ENCODE results near the gene ABCA8. TPM values are rescaled to one million over a fixed set of nuclear protein-coding genes. Genes with fewer than 3 reads are reported as not detected.

Gene ABCA8
- polyA plus RNA-seq, 2 of the 4 experiments (the other 2 are of a cell fraction), result 0.26 to 0.34 TPM

DNA sequence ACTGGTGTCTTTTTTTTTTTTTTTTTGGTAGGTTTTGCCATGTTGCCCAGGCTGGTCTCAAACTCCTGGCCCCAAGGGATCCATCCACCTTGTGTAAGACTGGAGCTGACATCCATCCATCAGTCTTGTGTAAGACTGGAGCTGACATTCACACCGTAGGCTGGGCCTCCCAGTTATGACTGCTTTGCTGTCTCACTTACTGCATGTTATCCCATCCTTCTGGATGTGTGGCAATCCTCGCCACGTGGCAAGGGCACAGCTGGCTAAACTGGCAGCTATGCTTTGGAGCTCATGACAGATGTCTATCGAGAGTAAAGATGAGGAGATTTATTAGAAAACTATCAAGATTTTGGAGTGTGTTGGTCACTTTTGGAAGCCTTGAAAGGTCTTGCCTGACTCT lies 115.1 kb downstream of the ABCA8 start (continued):
- TF ChIP-seq ESRRA (IDR thresholded peaks at IDR 0.05; ENCODE audit: borderline replicate concordance, low read length), result no peak
- no peak for TF ChIP-seq PBX3 (IDR thresholded peaks at IDR 0.05)
- no peak for TF ChIP-seq MYC (IDR thresholded peaks at IDR 0.05; ENCODE audit: borderline replicate concordance, low read length)

DNA sequence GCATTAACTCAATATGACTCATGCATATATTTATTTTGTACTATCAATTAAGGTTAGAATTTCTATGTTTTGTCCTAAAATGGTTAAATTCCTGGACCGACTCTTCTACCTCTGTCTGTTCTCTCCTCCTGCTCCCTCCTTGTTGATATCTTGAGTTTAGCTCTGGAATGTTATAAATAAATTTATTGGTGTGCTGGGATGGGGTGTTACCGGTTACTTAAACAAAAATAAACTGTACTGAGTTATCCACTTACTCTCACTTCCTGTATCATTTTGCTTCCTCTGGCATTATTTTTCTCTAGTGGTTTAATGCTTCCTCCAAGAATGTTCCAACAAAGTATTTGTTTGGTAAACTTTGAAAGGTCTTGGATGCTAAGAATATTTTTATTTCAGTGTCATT lies 120.1 kb downstream of the ABCA8 start:
- POLR2A ChIA-PET, result no interaction called here
- TF ChIP-seq POLR2A (IDR thresholded peaks at IDR 0.05; ENCODE audit: low read length), result no peak
- TF ChIP-seq, protein P1, sequence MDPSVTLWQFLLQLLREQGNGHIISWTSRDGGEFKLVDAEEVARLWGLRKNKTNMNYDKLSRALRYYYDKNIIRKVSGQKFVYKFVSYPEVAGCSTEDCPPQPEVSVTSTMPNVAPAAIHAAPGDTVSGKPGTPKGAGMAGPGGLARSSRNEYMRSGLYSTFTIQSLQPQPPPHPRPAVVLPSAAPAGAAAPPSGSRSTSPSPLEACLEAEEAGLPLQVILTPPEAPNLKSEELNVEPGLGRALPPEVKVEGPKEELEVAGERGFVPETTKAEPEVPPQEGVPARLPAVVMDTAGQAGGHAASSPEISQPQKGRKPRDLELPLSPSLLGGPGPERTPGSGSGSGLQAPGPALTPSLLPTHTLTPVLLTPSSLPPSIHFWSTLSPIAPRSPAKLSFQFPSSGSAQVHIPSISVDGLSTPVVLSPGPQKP (IDR thresholded peaks at IDR 0.05; ENCODE audit: low read depth, low read length), result no peak
- Histone ChIP-seq H3K27ac (no peak overlapping the region), H3K4me3 (no peak overlapping the region), H3K9me3 (0 out of 3 replicates have a peak, but pooled peaks cover 5% of the 10 kb centered on the region), H3K4me1 (no peaks in the 10 kb centered on the region), H3K4me2 (no peak overlapping the region)
- no peak for ATAC-seq
- no peak for DNase-seq (ENCODE audit: low read depth in 1 of 2, low spot score in 1 of 2)
- FAIRE-seq, result no peak
- CTCF ChIA-PET, result interaction anchor here (1.1 kb wide), 1 partner anchor 72 kb away, joined by 3 read pairs; no protein-coding TSS in a partner anchor
- WGBS (ENCODE audit: missing lambda C conversion rate), result 36% methylated on average over 2 of the region's 2 CpGs

DNA sequence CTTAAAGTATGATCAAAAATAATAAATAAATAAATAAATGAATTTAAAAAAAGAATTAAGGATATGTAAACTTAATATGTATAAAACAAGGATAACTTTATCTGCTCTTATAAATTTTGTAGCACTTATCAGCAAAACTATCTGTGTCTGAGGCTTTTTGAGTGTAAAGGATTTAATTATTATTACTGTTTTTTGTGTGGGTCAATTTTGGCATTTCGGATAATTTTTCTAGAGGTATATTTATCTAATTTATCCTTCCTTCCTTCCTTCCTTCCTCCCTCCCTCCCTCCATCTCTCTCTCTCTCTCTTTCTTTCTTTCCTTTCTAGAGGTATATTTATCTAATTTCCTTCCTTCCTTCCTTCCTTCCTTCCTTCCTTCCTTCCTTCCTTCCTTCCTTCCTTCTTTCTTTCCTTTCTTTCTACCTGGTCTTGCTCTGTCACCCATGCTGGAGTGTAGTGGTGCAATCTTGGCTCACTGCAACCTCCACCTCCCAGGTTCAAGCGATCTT lies 120.8 kb downstream of the ABCA8 start:
- FAIRE-seq (no peak), ATAC-seq (no peak), DNase-seq (ENCODE audit: low read depth in 1 of 2, low spot score in 1 of 2) (no peak)
- H3K9me3 ChIP-seq, result 0 out of 3 replicates have a peak, but pooled peaks cover 5% of the 10 kb centered on the region
- H3K4me1 ChIP-seq, result no peaks in the 10 kb centered on the region
- CTCF ChIA-PET, result interaction anchor here (1.1 kb wide), 1 partner anchor 73 kb away, joined by 3 read pairs; no protein-coding TSS in a partner anchor
- H3K4me2 ChIP-seq, result no peak overlapping the region
- WGBS (ENCODE audit: missing lambda C conversion rate), result 57% methylated on average over 2 of the region's 2 CpGs
- H3K27ac ChIP-seq, result no peak overlapping the region
- H3K4me3 ChIP-seq, result no peak overlapping the region
- TF ChIP-seq TFCP2L1 (CRISPR knock-in tag; IDR thresholded peaks at IDR 0.05) (no peak), ZFP36 (IDR thresholded peaks at IDR 0.05; ENCODE audit: borderline replicate concordance, partially characterized antibody) (no peak), FOSL2 (IDR thresholded peaks at IDR 0.05) (no peak), FOSL2 (CRISPR knock-in tag; IDR thresholded peaks at IDR 0.05) (no peak), CHD4 (IDR thresholded peaks at IDR 0.05; ENCODE audit: borderline replicate concordance) (no peak), NFE2L2 (conservative IDR thresholded peaks at IDR 0.05; ENCODE audit: low read length) (no peak), HDAC2 (IDR thresholded peaks at IDR 0.05) (no peak)
- POLR2A ChIA-PET, result no interaction called here

GRCh38 chr17:68832109-68832802 lies 122.9 kb downstream of the ABCA8 start:
- no peak for DNase-seq (ENCODE audit: low read depth in 1 of 2, low spot score in 1 of 2)
- H3K9me3 ChIP-seq, result 0 out of 3 replicates have a peak, but pooled peaks cover 8% of the 10 kb centered on the region
- no peak for ATAC-seq
- POLR2A ChIA-PET, result no interaction called here
- 30% methylated on average over 2 of the region's 2 CpGs for WGBS (ENCODE audit: missing lambda C conversion rate)
- CTCF ChIA-PET, result no interaction called here
- no peaks in the 10 kb centered on the region for H3K4me1 ChIP-seq
- no peak for FAIRE-seq
- no peak overlapping the region for H3K27ac ChIP-seq
- no peak overlapping the region for H3K4me3 ChIP-seq
- no peak overlapping the region for H3K4me2 ChIP-seq
- peak; percentile 38 for TF ChIP-seq MAFK (IDR thresholded peaks at IDR 0.05; ENCODE audit: partially characterized antibody)
- no peak for TF ChIP-seq CBX2 (IDR thresholded peaks at IDR 0.05; ENCODE audit: borderline replicate concordance, low read depth)

- no peak overlapping the region for H3K4me2 ChIP-seq
- FAIRE-seq (no peak), DNase-seq (ENCODE audit: low read depth in 1 of 2, low spot score in 1 of 2) (no peak), ATAC-seq (no peak)
- H3K9me3 ChIP-seq, result 0 out of 3 replicates have a peak, but pooled peaks cover 8% of the 10 kb centered on the region
- CTCF ChIA-PET, result no interaction called here
- no peak for TF ChIP-seq HOXB5 (CRISPR knock-in tag; IDR thresholded peaks at IDR 0.05)
- TF ChIP-seq ZFP36 (IDR thresholded peaks at IDR 0.05; ENCODE audit: borderline replicate concordance, partially characterized antibody), result peak; percentile 11
- WGBS (ENCODE audit: missing lambda C conversion rate), result 33% methylated on average over 7 of the region's 7 CpGs
- no peak overlapping the region for H3K27ac ChIP-seq
- POLR2A ChIA-PET, result no interaction called here
- H3K4me1 ChIP-seq, result no peaks in the 10 kb centered on the region
- no peak overlapping the region for H3K4me3 ChIP-seq
Measured at GRCh38 chr17:68831170-68831569, 124.0 kb downstream of the ABCA8 start.
